Retinal pigment epithelial cell (primary cell): ENCODE results near the gene CBLN1.

ENCODE experiments used
- DNase-seq: peaks from one replicate; pipeline ENCODE4 v3.0.0-alpha.2; 2010; ENCODE audit warnings: low read depth
- H3K4me3 ChIP-seq: 2 replicates; pipeline ENCODE4 v1.5.1; 2011; ENCODE audit warnings: mild to moderate bottlenecking, low read length, control low read depth, moderate library complexity
- TF ChIP-seq, protein P1 (sequence below): conservative IDR thresholded peaks from 2 replicates; pipeline ENCODE4 v1.5.1; 2011; ENCODE audit warnings: low read depth, low read length, control low read depth, inconsistent platforms

Gene CBLN1

GRCh38 chr16:49311823-49312222 is 30.2 kb upstream of the CBLN1 start:
- no peak overlapping the region for H3K4me3 ChIP-seq
- no peak for DNase-seq
- TF ChIP-seq, protein P1, sequence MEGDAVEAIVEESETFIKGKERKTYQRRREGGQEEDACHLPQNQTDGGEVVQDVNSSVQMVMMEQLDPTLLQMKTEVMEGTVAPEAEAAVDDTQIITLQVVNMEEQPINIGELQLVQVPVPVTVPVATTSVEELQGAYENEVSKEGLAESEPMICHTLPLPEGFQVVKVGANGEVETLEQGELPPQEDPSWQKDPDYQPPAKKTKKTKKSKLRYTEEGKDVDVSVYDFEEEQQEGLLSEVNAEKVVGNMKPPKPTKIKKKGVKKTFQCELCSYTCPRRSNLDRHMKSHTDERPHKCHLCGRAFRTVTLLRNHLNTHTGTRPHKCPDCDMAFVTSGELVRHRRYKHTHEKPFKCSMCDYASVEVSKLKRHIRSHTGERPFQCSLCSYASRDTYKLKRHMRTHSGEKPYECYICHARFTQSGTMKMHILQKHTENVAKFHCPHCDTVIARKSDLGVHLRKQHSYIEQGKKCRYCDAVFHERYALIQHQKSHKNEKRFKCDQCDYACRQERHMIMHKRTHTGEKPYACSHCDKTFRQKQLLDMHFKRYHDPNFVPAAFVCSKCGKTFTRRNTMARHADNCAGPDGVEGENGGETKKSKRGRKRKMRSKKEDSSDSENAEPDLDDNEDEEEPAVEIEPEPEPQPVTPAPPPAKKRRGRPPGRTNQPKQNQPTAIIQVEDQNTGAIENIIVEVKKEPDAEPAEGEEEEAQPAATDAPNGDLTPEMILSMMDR: no peak

GRCh38 chr16:49307176-49307575 is 25.5 kb upstream of the CBLN1 start:
- DNase-seq: no peak
- TF ChIP-seq, protein P1: no peak
- H3K4me3 ChIP-seq: no peak overlapping the region

GRCh38 chr16:49305406-49305805 is 23.8 kb upstream of the CBLN1 start:
- no peak overlapping the region for H3K4me3 ChIP-seq
- TF ChIP-seq, protein P1: no peak
- DNase-seq: no peak

DNA sequence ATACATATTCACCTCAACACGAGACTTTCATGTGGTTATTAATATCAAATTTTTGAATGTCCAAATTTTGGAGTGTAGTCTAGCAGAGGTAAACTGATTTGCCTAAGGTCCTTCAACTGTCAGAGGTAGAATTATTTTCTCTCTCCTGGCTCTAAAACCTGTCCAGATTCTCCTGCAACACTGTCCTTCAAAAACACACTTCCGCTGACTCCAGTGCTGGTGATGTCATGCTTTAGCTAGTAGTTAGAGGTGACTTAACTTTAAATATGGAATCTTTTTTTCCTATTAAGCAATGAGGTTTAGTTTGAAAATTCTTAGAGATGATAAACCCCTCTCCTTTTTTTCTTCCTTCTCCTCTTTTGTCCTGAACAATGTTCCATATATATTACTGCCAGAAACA is 10.8 kb upstream of the CBLN1 start:
- TF ChIP-seq, protein P1: no peak
- no peak overlapping the region for H3K4me3 ChIP-seq
- no peak for DNase-seq

DNA sequence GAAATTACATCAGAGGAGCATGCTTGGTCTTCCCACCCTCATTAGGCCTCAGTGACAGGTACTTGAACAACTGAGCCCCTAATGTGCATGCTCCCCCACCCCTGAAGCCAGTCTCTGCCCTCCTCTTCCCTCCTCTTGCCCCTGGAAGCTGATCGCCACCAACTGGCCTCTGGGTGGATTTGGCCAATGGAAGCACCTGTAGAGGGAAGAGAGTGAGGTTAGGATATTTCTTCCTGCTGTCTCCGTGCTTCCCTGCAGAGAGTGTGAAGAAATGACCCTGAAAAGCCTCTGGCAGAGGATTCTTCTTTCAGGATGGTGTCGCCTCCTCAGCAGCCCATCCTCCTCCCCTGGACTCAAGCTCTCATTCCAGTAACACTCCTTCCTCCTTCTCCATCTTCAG is 5.9 kb upstream of the CBLN1 start:
- H3K4me3 ChIP-seq: no peak overlapping the region
- TF ChIP-seq, protein P1: no peak

DNA sequence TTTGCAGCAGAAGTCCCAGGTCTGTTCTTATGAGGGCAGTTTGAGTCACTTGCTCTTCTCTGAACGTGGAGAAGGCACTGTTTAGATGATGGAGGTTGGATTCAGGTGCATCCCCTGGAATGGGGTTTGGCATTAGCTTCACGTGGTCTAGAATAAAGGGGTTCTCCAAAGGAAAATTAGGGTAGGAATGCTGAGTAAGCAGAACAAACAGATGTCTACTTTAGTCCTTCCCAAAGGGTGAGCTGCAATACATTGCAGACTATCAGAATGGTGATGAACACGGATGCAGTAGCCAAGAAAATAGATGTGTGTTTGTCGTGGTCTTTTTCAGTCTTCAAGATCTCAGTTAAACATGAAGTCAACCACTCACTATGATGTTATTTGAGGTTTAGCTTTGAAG is 3.3 kb upstream of the CBLN1 start:
- TF ChIP-seq, protein P1: no peak
- no peak overlapping the region for H3K4me3 ChIP-seq
- DNase-seq: no peak

More for the DNA sequence above, 5.9 kb upstream of the CBLN1 start:
- DNase-seq: no peak

DNA sequence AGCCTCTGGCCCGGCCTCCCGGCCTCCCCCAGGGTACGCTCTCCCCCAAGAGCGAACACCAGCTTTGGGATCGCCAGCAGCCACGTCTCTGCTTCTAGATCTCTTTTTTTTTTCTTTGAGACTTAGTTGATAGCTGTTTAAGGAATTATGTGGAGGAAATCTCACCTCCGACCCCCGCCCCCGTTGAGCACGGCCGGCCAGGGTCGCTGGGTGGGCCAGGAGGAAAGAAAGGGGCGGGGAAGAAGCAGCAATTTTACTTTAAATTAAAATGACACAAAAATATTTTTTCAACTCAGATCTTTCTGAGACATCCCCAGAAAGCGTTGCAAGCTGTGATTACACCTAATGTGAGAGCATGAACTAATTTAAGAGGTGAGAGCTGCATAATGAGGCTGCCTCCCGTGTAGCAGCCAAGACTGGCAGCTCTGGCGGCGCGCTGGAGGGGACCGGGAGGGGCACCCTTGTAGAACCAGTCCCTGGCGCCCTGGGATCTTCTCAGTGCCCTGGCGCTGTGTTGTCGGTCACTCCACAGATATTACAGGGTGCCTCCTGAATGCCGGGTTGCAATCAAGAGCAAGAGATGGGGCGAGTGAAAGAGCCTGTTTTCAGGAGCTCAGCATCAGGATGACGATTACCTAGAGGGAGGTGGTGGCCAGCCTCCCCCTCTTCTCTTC is 1.9 kb upstream of the CBLN1 start:
- DNase-seq: no peak
- TF ChIP-seq, protein P1: no peak
- no peak overlapping the region for H3K4me3 ChIP-seq
